ENCODE data around the gene MYO18B. TPM values are rescaled to one million over a fixed set of nuclear protein-coding genes. Genes with fewer than 3 reads are reported as not detected.

MYO18B gene
- total and polyA plus RNA-seq, 2 donors (not counting 3 experiments of a cell fraction or from before 2014, with no cell fraction given): 0.01 TPM; not detected in 1

- Histone ChIP-seq H3K4me1 (ENCODE audit: control insufficient read depth, extremely low read depth, insufficient read depth, low read length) (no peaks in the 10 kb centered on the region), H3K79me2 (ENCODE audit: control insufficient read depth, insufficient read depth, low read length) (no peaks in the 10 kb centered on the region), H3K27ac (ENCODE audit: insufficient read depth, low read depth, low read length) (no peak overlapping the region), H3K9me3 (replicated peaks; ENCODE audit: control insufficient read depth, insufficient read depth, low read length) (no peaks in the 10 kb centered on the region), H3K36me3 (ENCODE audit: control insufficient read depth in 2 of 2, extremely low read depth in 1 of 2, insufficient read depth in 2 of 2, low read length in 2 of 2) (no peaks in the 10 kb centered on the region), H2AFZ (ENCODE audit: low read depth, low read length) (no peak overlapping the region), H3K27me3 (ENCODE audit: control insufficient read depth in 2 of 2, insufficient read depth in 2 of 2, low read length in 2 of 2) (no peaks in the 10 kb centered on the region), H3K9me1 (replicated peaks; ENCODE audit: control insufficient read depth, extremely low read depth, insufficient read depth, low read length) (no peaks in the 10 kb centered on the region), H3K4me2 (ENCODE audit: insufficient read depth, low read length) (no peak overlapping the region), H3K4me3 (replicated peaks in 1 of 3; ENCODE audit: insufficient read depth in 1 of 3, low read depth in 1 of 3, low read length in 3 of 3) (no peak overlapping the region), H4K20me1 (replicated peaks; ENCODE audit: control insufficient read depth, extremely low read depth, insufficient read depth, low read length) (no peaks in the 10 kb centered on the region), H3K9ac (replicated peaks; ENCODE audit: extremely low read depth, insufficient read depth, low read length) (no peak overlapping the region)
- ChIA-PET POLR2A (no interaction called here), CTCF (no interaction called here)
- dilution Hi-C loops (cut with MboI; ENCODE audit: extremely low pct_ligation_motif_present, low sequenced_read_pairs) (no loop called here), intact Hi-C loops (cut with micrococcal nuclease) (no loop called here)
- DNase-seq (ENCODE audit: low read depth, low spot score): no peak
- TF ChIP-seq MAX (IDR thresholded peaks at IDR 0.05; ENCODE audit: insufficient read depth, insufficient read length): no peak
- no peak for TF ChIP-seq FOS (IDR thresholded peaks at IDR 0.05; ENCODE audit: borderline replicate concordance, insufficient read depth, low read length)
- no peak for TF ChIP-seq EZH2 (IDR thresholded peaks at IDR 0.05; ENCODE audit: borderline replicate concordance, low read depth, low read length, severe bottlenecking)
- no peak for TF ChIP-seq GATA2 (IDR thresholded peaks at IDR 0.05; ENCODE audit: insufficient read depth, insufficient read length, low read depth, low read length)
- TF ChIP-seq JUN (IDR thresholded peaks at IDR 0.05; ENCODE audit: borderline replicate concordance, insufficient read depth, insufficient read length, low read depth): no peak
- TF ChIP-seq CTCF (IDR thresholded peaks at IDR 0.05; ENCODE audit: extremely low read depth in 1 of 2, insufficient read depth in 1 of 2, low read depth in 1 of 2, low read length in 2 of 2): no peak
- no peak for TF ChIP-seq MYC (IDR thresholded peaks at IDR 0.05; ENCODE audit: low read depth, low read length)
- no peak for TF ChIP-seq POLR2A (IDR thresholded peaks at IDR 0.05; ENCODE audit: low read depth, low read length)
- no peak for TF ChIP-seq POLR2AphosphoS5 (IDR thresholded peaks at IDR 0.05; ENCODE audit: insufficient read depth, low read depth, low read length)
- BruUV-seq (replicated peaks): no TSS peak
- no peak for FAIRE-seq
Measured at GRCh38 chr22:25940479-25940878, 198.5 kb downstream of the MYO18B start.

All from endothelial cell of umbilical vein (primary cell).